HepG2 (cell line): ENCODE measurements around the gene CYTH1. TPM values are rescaled to one million over a fixed set of nuclear protein-coding genes. Genes with fewer than 3 reads are reported as not detected.

ENCODE experiments used
- ATAC-seq: fragments of 200-7000 bp; cut with Tn5 transposase; 3 replicates; pipeline ENCODE4 v1.9.1; 2020; ENCODE audit warnings: mild to moderate bottlenecking, moderate library complexity
- BruUV-seq: library from RNA; stranded (reverse); fragments of 400-500 nt; replicated peaks from 2 replicates; lab custom pipeline; 2021; lab: Mats Ljungman, UMichigan
- CTCF ChIA-PET: fragments of 300-600 bp; formaldehyde crosslinking; extraction: SDS; loops from one replicate; lab custom pipeline; 2021; ENCODE audit warnings: low total read pairs, inconsistent platforms, low intra/inter-chr PET ratio; lab: Yijun Ruan, JAX
- POLR2A ChIA-PET: fragments of 350-600 bp; sonication (Branson Sonifier 250); formaldehyde crosslinking; loops from one replicate; lab custom pipeline; 2020; ENCODE audit warnings: antibody characterized with exemption, inconsistent platforms; lab: Yijun Ruan, JAX
- DNase-seq: peaks from one replicate; pipeline ENCODE4 v3.0.0-alpha.2; 2015; ENCODE audit warnings: low spot score
- FAIRE-seq: peaks from 3 replicates; lab custom pipeline; 2011; peaks lifted over from hg19 to GRCh38; lab: Jason Lieb, UNC
- H2AFZ ChIP-seq: one replicate; pipeline ENCODE4 v1.6.1; 2011; ENCODE audit warnings: low read length, inconsistent platforms
- H3K27ac ChIP-seq: fragments of 300-600 bp; 3 replicates; pipeline ENCODE4 v1.8.0; 2011; ENCODE audit warnings: mixed run types, mild to moderate bottlenecking, mixed read lengths, low read length, inconsistent platforms; ENCODE audit not compliant: insufficient read depth; ENCODE audit errors: extremely low read length
- H3K27me3 ChIP-seq, 2 experiments: fragments of 200-600 bp in 1 of 2; 2 replicates in 1 of 2; 3 replicates in 1 of 2; pipeline versions ENCODE4 v1.6.0 to v1.8.0; 2011; ENCODE audit warnings: low read length in 2 of 2, mild to moderate bottlenecking in 2 of 2, moderate library complexity in 2 of 2, inconsistent platforms in 1 of 2; ENCODE audit not compliant: insufficient read depth in 2 of 2, control insufficient read depth in 1 of 2
- H3K36me3 ChIP-seq, 2 experiments: fragments of 200-600 bp in 1 of 2; replicated peaks in 1 of 2; 2 replicates in 1 of 2; 3 replicates in 1 of 2; pipeline versions ENCODE4 v1.5.1 to v1.8.0; 2011; ENCODE audit warnings: low read length in 2 of 2, inconsistent platforms in 1 of 2; ENCODE audit not compliant: insufficient read depth in 2 of 2, control insufficient read depth in 1 of 2
- H3K4me1 ChIP-seq: 2 replicates; pipeline ENCODE4 v1.5.1; 2012; ENCODE audit warnings: low read length, inconsistent platforms; ENCODE audit not compliant: insufficient read depth
- H3K4me2 ChIP-seq: 2 replicates; pipeline ENCODE4 v1.6.0; 2011; ENCODE audit warnings: low read depth, low read length, inconsistent platforms
- H3K4me3 ChIP-seq, 3 experiments: fragments of 200-600 bp in 1 of 3; sonication (generic), shearing (Covaris generic) in 1 of 3; replicated peaks in 1 of 3; 2 replicates each; pipeline ENCODE4 v1.5.1; 2011 to 2016; ENCODE audit warnings: low read length in 3 of 3, inconsistent platforms in 2 of 3, low read depth in 2 of 3, mild to moderate bottlenecking in 2 of 3, control low read depth in 1 of 3, mixed read lengths in 1 of 3; ENCODE audit not compliant: insufficient read depth in 1 of 3
- H3K79me2 ChIP-seq: one replicate; pipeline ENCODE4 v1.6.1; 2011; ENCODE audit warnings: low read length, inconsistent platforms; ENCODE audit not compliant: insufficient read depth
- H3K9ac ChIP-seq: 2 replicates; pipeline ENCODE4 v1.6.0; 2011; ENCODE audit warnings: mild to moderate bottlenecking, low read depth, low read length, inconsistent platforms; ENCODE audit not compliant: insufficient read depth
- H3K9me3 ChIP-seq: 2 replicates; pipeline ENCODE4 v1.5.1; 2012; ENCODE audit warnings: mild to moderate bottlenecking, low read length
- H4K20me1 ChIP-seq: 2 replicates; pipeline ENCODE4 v1.6.0; 2011; ENCODE audit warnings: inconsistent platforms, mild to moderate bottlenecking, low read length, moderate library complexity; ENCODE audit not compliant: insufficient read depth
- ARNT2 ChIP-seq: sonication (generic); formaldehyde crosslinking; IDR thresholded peaks from 2 replicates; pipeline ENCODE4 v1.8.0; 2022; ENCODE audit warnings: mild to moderate bottlenecking, low read depth, missing genetic modification reagents, moderate library complexity
- E2F1 ChIP-seq: sonication (generic); formaldehyde crosslinking; IDR thresholded peaks from 2 replicates; pipeline ENCODE4 v1.5.0; 2020; ENCODE audit warnings: missing genetic modification reagents
- GMEB2 ChIP-seq: IDR thresholded peaks from 2 replicates; pipeline ENCODE4 v1.6.1; 2016; ENCODE audit warnings: missing biosample characterization, missing genetic modification reagents, low read depth
- HOXD1 ChIP-seq: sonication (generic); formaldehyde crosslinking; IDR thresholded peaks from 2 replicates; pipeline ENCODE4 v1.5.0; 2020; ENCODE audit warnings: missing genetic modification reagents
- KLF11 ChIP-seq: IDR thresholded peaks from 2 replicates; pipeline ENCODE4 v1.6.1; 2016; ENCODE audit warnings: missing compliant biosample characterization
- NFE2L2 ChIP-seq: fragments of 150-350 bp; IDR thresholded peaks from 2 replicates; pipeline ENCODE4 v1.6.1; 2014; ENCODE audit warnings: low read length
- NFRKB ChIP-seq: fragments of 450-650 bp; IDR thresholded peaks from 2 replicates; pipeline ENCODE4 v1.6.1; 2017
- REL ChIP-seq: sonication (generic); formaldehyde crosslinking; conservative IDR thresholded peaks from 2 replicates; pipeline ENCODE4 v1.8.0; 2022; ENCODE audit warnings: mild to moderate bottlenecking, missing genetic modification reagents, moderate library complexity
- REPIN1 ChIP-seq: sonication (generic); formaldehyde crosslinking; IDR thresholded peaks from 2 replicates; pipeline ENCODE4 v1.8.0; 2022; ENCODE audit warnings: missing genetic modification reagents, low read depth, mild to moderate bottlenecking, borderline replicate concordance
- TBL1XR1 ChIP-seq: fragments of 150-350 bp; IDR thresholded peaks from 2 replicates; pipeline ENCODE4 v1.6.1; 2014; ENCODE audit warnings: borderline replicate concordance, low read length; ENCODE audit not compliant: partially characterized antibody
- ZFYVE20 ChIP-seq: sonication (generic); formaldehyde crosslinking; IDR thresholded peaks from 2 replicates; pipeline ENCODE4 v1.8.0; 2023; ENCODE audit warnings: low read depth, mild to moderate bottlenecking, moderate library complexity, missing genetic modification reagents, borderline replicate concordance
- ZSCAN21 ChIP-seq: sonication (generic); formaldehyde crosslinking; IDR thresholded peaks from 2 replicates; pipeline ENCODE4 v1.8.0; 2022; ENCODE audit warnings: mild to moderate bottlenecking, missing genetic modification reagents, moderate library complexity, borderline replicate concordance
- ZZZ3 ChIP-seq: sonication (generic); formaldehyde crosslinking; IDR thresholded peaks from 2 replicates; pipeline ENCODE4 v1.4.0; 2020; ENCODE audit warnings: missing genetic modification reagents, mild to moderate bottlenecking, borderline replicate concordance
- WGBS: methylation state at CpG from one replicate; pipeline ENCODE4 v1.1.6; 2017; ENCODE audit warnings: low lambda C conversion rate; 5-methylcytosine and 5-hydroxymethylcytosine counted together
- in situ Hi-C: cut with HindIII; loops from 2 replicates; pipeline ENCODE4 v1.10.0; 2017; ENCODE audit warnings: low pct_unique_long_range_greater_than_20kb; ENCODE audit not compliant: extremely low pct_ligation_motif_present
- intact Hi-C: fragments of 100-400 bp; cut with micrococcal nuclease; formaldehyde crosslinking; loops from one replicate; pipeline ENCODE4 v1.10.0; 2022; ENCODE audit not compliant: unreplicated experiment
- polyA plus RNA-seq, 8 experiments: library from polyadenylated mRNA; depleted of rRNA in 3 of 8; stranded (reverse) in 7 of 8; unstranded in 1 of 8; fragments of >200 nt; fragmentation: Illumina TruSeq in 4 of 8; extraction: Trizol in 4 of 8; gene quantifications; 2 replicates each; pipeline versions ENCODE4 v1.2.1 to v1.2.3, GENCODE V29; 2011 to 2016; ENCODE audit warnings: low read depth in 4 of 8, missing spikeins in 1 of 8, mixed read lengths in 1 of 8; ENCODE audit not compliant: insufficient read depth in 1 of 8
- total RNA-seq, 5 experiments: library from RNA; depleted of rRNA; stranded (reverse); fragments of >200 nt; fragmentation: Illumina TruSeq; extraction: Trizol; gene quantifications; 2 replicates each; pipeline ENCODE4 v1.2.3, GENCODE V29; 2016; ENCODE audit warnings: low read depth in 1 of 5
- TF ChIP-seq, protein P1 (sequence below): IDR thresholded peaks from 2 replicates; pipeline ENCODE4 v1.6.1; 2016; ENCODE audit warnings: low read depth, control low read depth

Gene CYTH1
- total and polyA plus RNA-seq, 2 of the 13 experiments (the other 11 are each of a cell fraction or from before 2014, with no cell fraction given) = 20.1 to 48.9 TPM

GRCh38 chr17:78680436-78680835, 101.6 kb downstream of the CYTH1 start:
- Histone ChIP-seq H3K4me3 (no peak overlapping the region), H3K4me1 (peaks cover 8% of the 10 kb centered on the region; the same call in 1 of the 2 replicates), H2AFZ (no peak overlapping the region), H3K4me2 (no peak overlapping the region), H3K79me2 (no peaks in the 10 kb centered on the region), H3K9me3 (no peaks in the 10 kb centered on the region), H4K20me1 (no peaks in the 10 kb centered on the region), H3K36me3 (peaks cover 18 to 50% of the 10 kb centered on the region in 2 experiments), H3K27ac (no peak overlapping the region), H3K27me3 (no peaks in the 10 kb centered on the region), H3K9ac (no peak overlapping the region)
- 96% methylated on average over 12 of the region's 12 CpGs for WGBS
- FAIRE-seq (no peak), ATAC-seq (no peak), DNase-seq (no peak)
- in situ Hi-C loops = no loop called here
- no TSS peak for BruUV-seq
- ChIA-PET POLR2A (no interaction called here), CTCF (no interaction called here)
- intact Hi-C loops = no loop called here
- no peak for TF ChIP-seq NFE2L2
- no peak for TF ChIP-seq KLF11

GRCh38 chr17:78679495-78680395, 102.3 kb downstream of the CYTH1 start:
- H2AFZ ChIP-seq = no peak overlapping the region
- H3K4me2 ChIP-seq = no peak overlapping the region
- no peaks in the 10 kb centered on the region for H3K79me2 ChIP-seq
- H3K4me1 ChIP-seq = peaks cover 8% of the 10 kb centered on the region; the same call in 1 of the 2 replicates
- ATAC-seq (no peak), FAIRE-seq (no peak), DNase-seq (no peak)
- H3K4me3 ChIP-seq = no peak overlapping the region
- ChIA-PET CTCF (no interaction called here), POLR2A (no interaction called here)
- intact Hi-C loops = no loop called here
- in situ Hi-C loops = no loop called here
- H3K27ac ChIP-seq = no peak overlapping the region
- H3K9ac ChIP-seq = no peak overlapping the region
- peaks cover 19 to 54% of the 10 kb centered on the region in 2 experiments for H3K36me3 ChIP-seq
- H3K27me3 ChIP-seq = no peaks in the 10 kb centered on the region
- WGBS = 97% methylated on average over 24 of the region's 24 CpGs
- H3K9me3 ChIP-seq = no peaks in the 10 kb centered on the region
- H4K20me1 ChIP-seq = no peaks in the 10 kb centered on the region
- BruUV-seq = no TSS peak
- TF ChIP-seq NFRKB (no peak), GMEB2 (no peak), HOXD1 (CRISPR knock-in tag) (no peak), ARNT2 (no peak), ZFYVE20 (no peak), E2F1 (no peak), ZZZ3 (no peak), REL (no peak), ZSCAN21 (CRISPR knock-in tag) (no peak), REPIN1 (CRISPR knock-in tag) (no peak), TBL1XR1 (no peak)
- TF ChIP-seq, protein P1, sequence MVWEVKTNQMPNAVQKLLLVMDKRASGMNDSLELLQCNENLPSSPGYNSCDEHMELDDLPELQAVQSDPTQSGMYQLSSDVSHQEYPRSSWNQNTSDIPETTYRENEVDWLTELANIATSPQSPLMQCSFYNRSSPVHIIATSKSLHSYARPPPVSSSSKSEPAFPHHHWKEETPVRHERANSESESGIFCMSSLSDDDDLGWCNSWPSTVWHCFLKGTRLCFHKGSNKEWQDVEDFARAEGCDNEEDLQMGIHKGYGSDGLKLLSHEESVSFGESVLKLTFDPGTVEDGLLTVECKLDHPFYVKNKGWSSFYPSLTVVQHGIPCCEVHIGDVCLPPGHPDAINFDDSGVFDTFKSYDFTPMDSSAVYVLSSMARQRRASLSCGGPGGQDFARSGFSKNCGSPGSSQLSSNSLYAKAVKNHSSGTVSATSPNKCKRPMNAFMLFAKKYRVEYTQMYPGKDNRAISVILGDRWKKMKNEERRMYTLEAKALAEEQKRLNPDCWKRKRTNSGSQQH = no peak
